ENCODE data around the gene TSPAN2. TPM values are rescaled to one million over a fixed set of nuclear protein-coding genes. Genes with fewer than 3 reads are reported as not detected.

The TSPAN2 gene
- total and polyA plus RNA-seq, 2 of the 4 experiments (the other 2 are of a cell fraction), result 0.18 to 0.60 TPM

GRCh38 chr1:115076384-115076915 lies 12.9 kb downstream of the TSPAN2 start:
- no peak overlapping the region for H2BK5ac ChIP-seq (ENCODE audit: low read depth, low read length, poor library complexity, severe bottlenecking)
- H3K27ac ChIP-seq (ENCODE audit: insufficient read depth, low read length), result no peak overlapping the region
- no peak overlapping the region for H3K18ac ChIP-seq (ENCODE audit: low read depth, low read length)
- H3K9ac ChIP-seq (ENCODE audit: low read depth, low read length), result no peak overlapping the region
- no peak overlapping the region for H2AK5ac ChIP-seq (ENCODE audit: low read depth, low read length)
- H4K8ac ChIP-seq (ENCODE audit: low read depth in 2 of 2, low read length in 2 of 2), result no peak overlapping the region
- peaks cover 10% of the 10 kb centered on the region for H3K27me3 ChIP-seq (ENCODE audit: control insufficient read depth, insufficient read depth, low read length)
- H2BK120ac ChIP-seq (ENCODE audit: low read depth, low read length), result no peak overlapping the region
- H3K9me1 ChIP-seq (ENCODE audit: insufficient read depth, low read length), result no peaks in the 10 kb centered on the region
- no peak overlapping the region for H2BK15ac ChIP-seq (ENCODE audit: low read depth, low read length)
- no peaks in the 10 kb centered on the region for H3K36me3 ChIP-seq (ENCODE audit: control insufficient read depth, insufficient read depth, low read length)
- intact Hi-C loops (cut with micrococcal nuclease), result no loop called here
- no peak overlapping the region for H2AK9ac ChIP-seq (replicated peaks; ENCODE audit: low read depth, low read length, poor library complexity)
- dilution Hi-C loops (cut with HindIII; ENCODE audit: low sequenced_read_pairs, unreplicated experiment), result no loop called here
- H3K9me3 ChIP-seq (ENCODE audit: control insufficient read depth, insufficient read depth, low read length), result no peaks in the 10 kb centered on the region
- H3K14ac ChIP-seq (replicated peaks; ENCODE audit: low read depth, low read length), result no peak overlapping the region
- WGBS, 2 experiments (ENCODE audit: extremely low coverage in 2 of 2, insufficient read length in 1 of 2), result no CpG with 5 or more reads among the region's 4 CpGs
- ATAC-seq (ENCODE audit: low read depth), result no peak; the same call in 1 of the 2 replicates
- in situ Hi-C loops (cut with MboI; ENCODE audit: low sequenced_read_pairs), result no loop called here
- no peak for TF ChIP-seq RCOR1 (IDR thresholded peaks at IDR 0.05; ENCODE audit: insufficient replicate concordance, low read length)
- TF ChIP-seq, protein P1, sequence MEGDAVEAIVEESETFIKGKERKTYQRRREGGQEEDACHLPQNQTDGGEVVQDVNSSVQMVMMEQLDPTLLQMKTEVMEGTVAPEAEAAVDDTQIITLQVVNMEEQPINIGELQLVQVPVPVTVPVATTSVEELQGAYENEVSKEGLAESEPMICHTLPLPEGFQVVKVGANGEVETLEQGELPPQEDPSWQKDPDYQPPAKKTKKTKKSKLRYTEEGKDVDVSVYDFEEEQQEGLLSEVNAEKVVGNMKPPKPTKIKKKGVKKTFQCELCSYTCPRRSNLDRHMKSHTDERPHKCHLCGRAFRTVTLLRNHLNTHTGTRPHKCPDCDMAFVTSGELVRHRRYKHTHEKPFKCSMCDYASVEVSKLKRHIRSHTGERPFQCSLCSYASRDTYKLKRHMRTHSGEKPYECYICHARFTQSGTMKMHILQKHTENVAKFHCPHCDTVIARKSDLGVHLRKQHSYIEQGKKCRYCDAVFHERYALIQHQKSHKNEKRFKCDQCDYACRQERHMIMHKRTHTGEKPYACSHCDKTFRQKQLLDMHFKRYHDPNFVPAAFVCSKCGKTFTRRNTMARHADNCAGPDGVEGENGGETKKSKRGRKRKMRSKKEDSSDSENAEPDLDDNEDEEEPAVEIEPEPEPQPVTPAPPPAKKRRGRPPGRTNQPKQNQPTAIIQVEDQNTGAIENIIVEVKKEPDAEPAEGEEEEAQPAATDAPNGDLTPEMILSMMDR (conservative IDR thresholded peaks at IDR 0.05; ENCODE audit: low read depth, low read length), result no peak
- no peak for TF ChIP-seq RFX5 (IDR thresholded peaks at IDR 0.05; ENCODE audit: low read depth, low read length)
- TF ChIP-seq RAD21 (IDR thresholded peaks at IDR 0.05; ENCODE audit: low read length), result no peak
- peak; percentile 70 for TF ChIP-seq CEBPB (IDR thresholded peaks at IDR 0.05; ENCODE audit: low read depth, low read length)
- no peak for TF ChIP-seq SMC3 (IDR thresholded peaks at IDR 0.05; ENCODE audit: low read depth, low read length)
- TF ChIP-seq FOS (IDR thresholded peaks at IDR 0.05; ENCODE audit: low read depth, low read length), result no peak
- TF ChIP-seq CHD1 (IDR thresholded peaks at IDR 0.05; ENCODE audit: low read depth, low read length), result no peak
- H2AFZ ChIP-seq (replicated peaks; ENCODE audit: low read length, poor library complexity), result no peak overlapping the region
- no peak overlapping the region for H2BK20ac ChIP-seq (ENCODE audit: low read depth, low read length)
- no TSS peak for BruUV-seq (replicated peaks)
- DNase-seq, result peak; percentile 6
- no peak overlapping the region for H3K4me2 ChIP-seq (ENCODE audit: low read depth, low read length)
- H4K20me1 ChIP-seq (ENCODE audit: insufficient read depth, low read length), result no peaks in the 10 kb centered on the region
- H3K23ac ChIP-seq (ENCODE audit: low read depth, low read length), result no peak overlapping the region
- ChIA-PET CTCF (no interaction called here), POLR2A (ENCODE audit: unreplicated experiment) (no interaction called here)
- no peak overlapping the region for H3K56ac ChIP-seq (ENCODE audit: extremely low read depth, insufficient read depth, low read length)
- no peaks in the 10 kb centered on the region; the same call in 1 of the 2 replicates for H3K4me1 ChIP-seq (ENCODE audit: control insufficient read depth, insufficient read depth, low read length)
- H4K91ac ChIP-seq (ENCODE audit: insufficient read depth, low read depth, low read length), result no peak overlapping the region
- no peak overlapping the region for H3K4me3 ChIP-seq (ENCODE audit: insufficient read depth, low read depth, low read length)
- no peak overlapping the region for H4K5ac ChIP-seq (ENCODE audit: low read depth, low read length)
- H3K79me1 ChIP-seq (ENCODE audit: low read depth in 1 of 2, low read length in 2 of 2), result no peaks in the 10 kb centered on the region
- H3K4ac ChIP-seq (ENCODE audit: low read depth, low read length), result no peak overlapping the region

Measured in IMR-90 (cell line).